Panc1 (cell line): ENCODE results near the gene B4GALT1. TPM values are rescaled to one million over a fixed set of nuclear protein-coding genes. Genes with fewer than 3 reads are reported as not detected.

Experiments used
- ATAC-seq: fragments of 200-7000 bp; cut with Tn5 transposase; 2 replicates; pipeline ENCODE4 v1.9.1; 2020; ENCODE audit warnings: mild to moderate bottlenecking, moderate library complexity
- BruUV-seq: library from RNA; stranded (reverse); fragments of 400-500 nt; replicated peaks from 2 replicates; lab custom pipeline; 2021; lab: Mats Ljungman, UMichigan
- CTCF ChIA-PET: fragments of 300-600 bp; sonication (Branson Sonifier 250); formaldehyde crosslinking; loops from one replicate; lab custom pipeline; 2022; ENCODE audit warnings: antibody characterized with exemption; lab: Charles Lee
- POLR2A ChIA-PET: fragments of 300-600 bp; sonication (Branson Sonifier 250); formaldehyde crosslinking; loops from one replicate; lab custom pipeline; 2022; ENCODE audit warnings: antibody characterized with exemption; lab: Charles Lee
- DNase-seq: peaks from one replicate; pipeline ENCODE4 v3.0.0-alpha.2; 2010; ENCODE audit warnings: low read depth, low spot score
- H3K27ac ChIP-seq: 2 replicates; pipeline ENCODE4 v1.5.1; 2011; ENCODE audit warnings: mild to moderate bottlenecking, low read length, inconsistent platforms
- H3K27me3 ChIP-seq: fragments of 200-500 bp; sonication (Bioruptor generic); 2 replicates; pipeline ENCODE4 v1.6.0; 2014; ENCODE audit warnings: low read length, inconsistent platforms; ENCODE audit not compliant: control insufficient read depth, insufficient read depth
- H3K36me3 ChIP-seq: fragments of 200-500 bp; sonication (Bioruptor generic); 2 replicates; pipeline ENCODE4 v1.5.1; 2014; ENCODE audit warnings: inconsistent platforms, mild to moderate bottlenecking, low read length, moderate library complexity; ENCODE audit not compliant: control insufficient read depth, insufficient read depth
- H3K4me1 ChIP-seq: 2 replicates; pipeline ENCODE4 v1.5.1; 2011; ENCODE audit warnings: inconsistent platforms, mild to moderate bottlenecking, low read length, moderate library complexity; ENCODE audit not compliant: control insufficient read depth, insufficient read depth
- H3K4me3 ChIP-seq, 2 experiments: 2 replicates each; pipeline ENCODE4 v1.5.1; 2011 to 2012; ENCODE audit warnings: low read depth in 2 of 2, low read length in 2 of 2, mild to moderate bottlenecking in 2 of 2, inconsistent platforms in 1 of 2, moderate library complexity in 1 of 2
- H3K9me3 ChIP-seq: fragments of 200-500 bp; sonication (Bioruptor generic); 2 replicates; pipeline ENCODE4 v1.5.1; 2014; ENCODE audit warnings: low read depth, mild to moderate bottlenecking, inconsistent platforms, low read length, moderate library complexity; ENCODE audit not compliant: control insufficient read depth, insufficient read depth
- POLR2AphosphoS5 ChIP-seq: IDR thresholded peaks from 2 replicates; pipeline ENCODE4 v1.6.1; 2012; ENCODE audit warnings: mild to moderate bottlenecking, low read depth, low read length, moderate library complexity
- SIN3A ChIP-seq: IDR thresholded peaks from 2 replicates; pipeline ENCODE4 v1.6.1; 2012; ENCODE audit warnings: low read depth, mild to moderate bottlenecking, low read length, moderate library complexity, borderline replicate concordance; ENCODE audit not compliant: insufficient read depth
- TCF7L2 ChIP-seq: IDR thresholded peaks from 2 replicates; pipeline ENCODE4 v1.6.1; 2011; ENCODE audit warnings: mild to moderate bottlenecking, low read depth, low read length, inconsistent platforms
- in situ Hi-C: cut with HindIII; loops from 2 replicates; pipeline ENCODE4 v1.10.0; 2016; ENCODE audit warnings: low sequenced_read_pairs, low pct_unique_long_range_greater_than_20kb
- intact Hi-C: fragments of 100-400 bp; cut with micrococcal nuclease; formaldehyde crosslinking; loops from one replicate; pipeline ENCODE4 v1.10.0; 2022; ENCODE audit not compliant: unreplicated experiment
- total RNA-seq: library from RNA; stranded (reverse); gene quantifications from one replicate; pipeline ENCODE4 v1.2.1, GENCODE V29; 2021; ENCODE audit not compliant: unreplicated experiment
- TF ChIP-seq, protein P1 (sequence below), 2 experiments: IDR thresholded peaks; 2 replicates each; pipeline ENCODE4 v1.6.1; 2011 to 2012; ENCODE audit warnings: low read depth in 2 of 2, control low read depth in 1 of 2, low read length in 1 of 2, mild to moderate bottlenecking in 1 of 2, moderate library complexity in 1 of 2; ENCODE audit not compliant: insufficient read depth in 1 of 2
- TF ChIP-seq, protein P2 (sequence below): fragments of 450-650 bp; IDR thresholded peaks from 2 replicates; pipeline ENCODE4 v1.5.1; 2017; ENCODE audit warnings: mild to moderate bottlenecking

Gene B4GALT1
- total RNA-seq, 1 experiment from 2014 or later, result 57.4 TPM

- H3K4me3 ChIP-seq, result peak overlapping the region in 1 of 2 experiments; percentile 4; a peak in 1 of 4 replicates
- intact Hi-C loops (no loop called here), in situ Hi-C loops (no loop called here)
- POLR2A ChIA-PET, result no interaction called here
- CTCF ChIA-PET, result interaction anchor here (0.5 kb wide), 1 partner anchor 10 kb away, joined by 3 read pairs; no protein-coding TSS in a partner anchor
- DNase-seq (no peak), ATAC-seq (no peak)
- H3K27ac ChIP-seq, result peak overlapping the region; percentile 52
- TF ChIP-seq SIN3A (no peak), TCF7L2 (no peak), POLR2AphosphoS5 (no peak)
- TF ChIP-seq, protein P1, sequence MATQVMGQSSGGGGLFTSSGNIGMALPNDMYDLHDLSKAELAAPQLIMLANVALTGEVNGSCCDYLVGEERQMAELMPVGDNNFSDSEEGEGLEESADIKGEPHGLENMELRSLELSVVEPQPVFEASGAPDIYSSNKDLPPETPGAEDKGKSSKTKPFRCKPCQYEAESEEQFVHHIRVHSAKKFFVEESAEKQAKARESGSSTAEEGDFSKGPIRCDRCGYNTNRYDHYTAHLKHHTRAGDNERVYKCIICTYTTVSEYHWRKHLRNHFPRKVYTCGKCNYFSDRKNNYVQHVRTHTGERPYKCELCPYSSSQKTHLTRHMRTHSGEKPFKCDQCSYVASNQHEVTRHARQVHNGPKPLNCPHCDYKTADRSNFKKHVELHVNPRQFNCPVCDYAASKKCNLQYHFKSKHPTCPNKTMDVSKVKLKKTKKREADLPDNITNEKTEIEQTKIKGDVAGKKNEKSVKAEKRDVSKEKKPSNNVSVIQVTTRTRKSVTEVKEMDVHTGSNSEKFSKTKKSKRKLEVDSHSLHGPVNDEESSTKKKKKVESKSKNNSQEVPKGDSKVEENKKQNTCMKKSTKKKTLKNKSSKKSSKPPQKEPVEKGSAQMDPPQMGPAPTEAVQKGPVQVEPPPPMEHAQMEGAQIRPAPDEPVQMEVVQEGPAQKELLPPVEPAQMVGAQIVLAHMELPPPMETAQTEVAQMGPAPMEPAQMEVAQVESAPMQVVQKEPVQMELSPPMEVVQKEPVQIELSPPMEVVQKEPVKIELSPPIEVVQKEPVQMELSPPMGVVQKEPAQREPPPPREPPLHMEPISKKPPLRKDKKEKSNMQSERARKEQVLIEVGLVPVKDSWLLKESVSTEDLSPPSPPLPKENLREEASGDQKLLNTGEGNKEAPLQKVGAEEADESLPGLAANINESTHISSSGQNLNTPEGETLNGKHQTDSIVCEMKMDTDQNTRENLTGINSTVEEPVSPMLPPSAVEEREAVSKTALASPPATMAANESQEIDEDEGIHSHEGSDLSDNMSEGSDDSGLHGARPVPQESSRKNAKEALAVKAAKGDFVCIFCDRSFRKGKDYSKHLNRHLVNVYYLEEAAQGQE (IDR thresholded peaks at IDR 0.05; ENCODE audit: insufficient read depth in 1 of 2, low read depth in 2 of 2, low read length in 1 of 2), result no peak
- TF ChIP-seq, protein P2, sequence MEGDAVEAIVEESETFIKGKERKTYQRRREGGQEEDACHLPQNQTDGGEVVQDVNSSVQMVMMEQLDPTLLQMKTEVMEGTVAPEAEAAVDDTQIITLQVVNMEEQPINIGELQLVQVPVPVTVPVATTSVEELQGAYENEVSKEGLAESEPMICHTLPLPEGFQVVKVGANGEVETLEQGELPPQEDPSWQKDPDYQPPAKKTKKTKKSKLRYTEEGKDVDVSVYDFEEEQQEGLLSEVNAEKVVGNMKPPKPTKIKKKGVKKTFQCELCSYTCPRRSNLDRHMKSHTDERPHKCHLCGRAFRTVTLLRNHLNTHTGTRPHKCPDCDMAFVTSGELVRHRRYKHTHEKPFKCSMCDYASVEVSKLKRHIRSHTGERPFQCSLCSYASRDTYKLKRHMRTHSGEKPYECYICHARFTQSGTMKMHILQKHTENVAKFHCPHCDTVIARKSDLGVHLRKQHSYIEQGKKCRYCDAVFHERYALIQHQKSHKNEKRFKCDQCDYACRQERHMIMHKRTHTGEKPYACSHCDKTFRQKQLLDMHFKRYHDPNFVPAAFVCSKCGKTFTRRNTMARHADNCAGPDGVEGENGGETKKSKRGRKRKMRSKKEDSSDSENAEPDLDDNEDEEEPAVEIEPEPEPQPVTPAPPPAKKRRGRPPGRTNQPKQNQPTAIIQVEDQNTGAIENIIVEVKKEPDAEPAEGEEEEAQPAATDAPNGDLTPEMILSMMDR, result no peak
- BruUV-seq, result no TSS peak
- no peaks in the 10 kb centered on the region for H3K27me3 ChIP-seq
- H3K4me1 ChIP-seq, result peaks cover 81% of the 10 kb centered on the region
- no peaks in the 10 kb centered on the region for H3K9me3 ChIP-seq
- no peaks in the 10 kb centered on the region for H3K36me3 ChIP-seq
These were observed 8.0 kb downstream of the B4GALT1 start for GRCh38 chr9:33158843-33159776.

- no peak overlapping the region for H3K4me3 ChIP-seq
- BruUV-seq, result no TSS peak
- intact Hi-C loops, result no loop called here
- in situ Hi-C loops, result no loop called here
- H3K27ac ChIP-seq, result peak overlapping the region; percentile 52
- no peaks in the 10 kb centered on the region for H3K36me3 ChIP-seq
- no peaks in the 10 kb centered on the region for H3K27me3 ChIP-seq
- ChIA-PET CTCF (no interaction called here), POLR2A (no interaction called here)
- no peaks in the 10 kb centered on the region for H3K9me3 ChIP-seq
- TF ChIP-seq POLR2AphosphoS5 (no peak), SIN3A (no peak), TCF7L2 (peak; percentile 72; the same call in 1 of the 2 replicates)
- no peak for ATAC-seq
- no peak for DNase-seq
- H3K4me1 ChIP-seq, result peaks cover 76% of the 10 kb centered on the region
These were observed 8.9 kb downstream of the B4GALT1 start for GRCh38 chr9:33157960-33158842.
